GM11168 (cell line): ENCODE results near the gene HVCN1.
"Not testable (repeated sequence)": the region's sequence is repeated elsewhere in the genome, so short reads cannot be mapped to it uniquely, and the experiment has no call there.

Experiments
- in situ Hi-C: fragments of 300-500 bp; cut with MboI; formaldehyde crosslinking; loops from one replicate; pipeline ENCODE4 v1.12.0; 2022; ENCODE audit warnings: low sequenced_read_pairs; ENCODE audit not compliant: unreplicated experiment

Gene HVCN1

DNA sequence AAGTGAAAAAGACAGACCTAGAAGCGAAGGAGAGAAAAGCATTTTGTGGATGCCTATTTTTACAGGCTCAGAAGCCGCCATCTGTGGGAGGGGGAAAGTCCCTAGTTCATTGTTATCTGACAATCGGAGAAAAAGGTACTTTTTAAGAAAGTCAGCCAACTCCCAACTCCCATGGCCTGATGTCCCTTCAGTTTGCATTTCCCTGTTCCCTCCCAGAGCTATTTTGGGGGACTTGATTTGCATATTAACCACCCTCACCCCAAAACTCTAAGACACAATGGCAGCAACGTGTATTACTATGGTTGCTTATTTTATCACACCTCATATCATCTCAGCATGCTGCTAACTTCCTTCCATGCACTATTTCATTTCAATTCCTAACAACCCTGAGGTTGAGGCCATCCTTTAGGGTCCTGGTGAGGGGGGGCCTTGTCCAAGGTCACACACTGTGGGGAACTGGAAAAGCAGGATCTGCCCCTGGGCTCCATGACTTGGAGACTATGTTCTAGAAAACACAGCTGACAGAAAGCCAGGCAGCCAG, 18.7 kb downstream of the HVCN1 start:
- in situ Hi-C loops: no loop called here

DNA sequence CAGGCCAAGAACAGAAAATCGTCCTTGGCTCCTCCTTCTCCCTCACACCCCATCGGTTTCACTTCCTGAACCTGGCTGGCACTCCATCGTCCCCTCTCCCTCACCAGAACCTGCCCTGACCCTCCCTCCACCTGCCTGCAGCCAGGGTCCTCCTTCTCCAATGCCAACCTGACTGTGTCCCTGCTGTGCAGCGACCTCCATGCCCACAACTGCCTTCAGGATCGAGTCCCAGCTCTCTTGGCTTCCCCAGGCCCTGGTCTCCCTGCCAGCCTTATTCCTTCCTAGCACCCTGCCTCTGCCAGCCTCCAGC, 19.8 kb downstream of the HVCN1 start:
- in situ Hi-C loops: no loop called here

DNA sequence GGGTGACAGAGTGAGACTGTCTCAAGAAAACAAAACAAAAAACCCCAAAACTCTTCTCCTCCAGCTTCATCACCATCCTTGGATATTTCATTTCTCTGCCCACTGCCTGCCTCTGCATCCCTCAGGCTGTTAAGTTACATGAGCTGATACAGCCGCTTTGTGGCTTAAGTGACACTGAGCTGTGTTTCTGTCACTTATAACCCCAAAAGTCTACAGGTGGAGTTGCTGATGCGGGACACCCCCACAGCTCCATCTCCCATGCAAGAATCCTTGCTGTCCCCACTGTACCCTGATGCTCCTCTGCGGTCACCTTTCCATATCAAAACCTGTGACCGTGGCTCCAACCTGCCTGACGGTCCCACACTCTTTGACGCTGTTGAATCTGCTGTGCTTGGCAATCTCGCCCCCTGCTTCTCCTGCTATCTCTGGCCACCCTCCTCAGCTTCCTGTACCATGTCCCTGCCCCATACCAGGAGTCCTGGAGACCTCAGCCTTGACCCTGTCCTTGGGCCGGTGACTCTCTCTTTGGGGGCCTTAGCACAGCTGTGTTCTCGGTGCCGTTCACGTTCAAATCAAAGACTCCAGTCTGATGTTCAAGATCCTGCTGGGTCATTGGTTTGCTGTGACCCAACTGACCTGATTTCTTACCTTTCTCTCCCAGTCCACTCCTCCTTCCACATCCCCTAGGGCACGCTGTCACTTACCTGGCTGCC, 20.3 kb downstream of the HVCN1 start:
- in situ Hi-C loops: no loop called here

DNA sequence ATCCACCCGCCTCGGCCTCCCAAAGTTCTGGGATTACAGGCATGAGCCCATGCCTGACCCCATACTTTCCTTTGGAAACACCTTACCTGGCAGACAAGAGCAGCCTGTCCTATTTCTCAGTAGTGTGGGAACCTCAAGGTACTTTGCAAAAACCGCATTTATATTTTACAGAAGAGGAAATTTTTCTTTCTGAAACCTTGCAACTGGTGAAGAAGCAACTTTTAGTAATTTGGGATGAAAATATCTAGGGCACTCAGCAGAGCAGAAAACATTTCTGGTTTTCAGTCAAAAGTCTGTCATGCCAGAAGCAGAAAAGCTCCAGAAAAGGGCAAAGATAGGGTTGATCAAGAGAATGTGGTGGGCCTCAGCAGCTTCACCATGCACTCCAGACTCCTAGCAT, 21.2 kb downstream of the HVCN1 start:
- in situ Hi-C loops: no loop called here

DNA sequence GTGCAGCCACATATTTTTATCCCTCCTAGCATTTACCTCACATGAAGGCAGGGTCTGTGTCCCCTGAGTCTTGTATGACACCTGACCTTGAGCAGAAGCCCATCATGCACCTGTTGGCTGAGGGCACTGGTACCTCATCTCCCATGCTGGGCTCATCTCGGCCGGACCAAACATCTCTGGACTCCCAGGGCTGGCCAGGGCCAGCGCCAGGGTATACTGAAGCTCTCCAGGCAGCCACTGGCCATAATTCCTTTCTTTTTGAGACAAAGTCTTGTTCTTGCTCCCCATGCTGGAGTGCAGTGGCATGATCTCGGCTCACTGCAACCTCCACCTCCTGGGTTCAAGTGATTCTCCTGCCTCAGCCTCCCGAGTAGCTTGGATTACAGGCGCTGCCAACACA, 22.0 kb downstream of the HVCN1 start:
- in situ Hi-C loops: no loop called here

DNA sequence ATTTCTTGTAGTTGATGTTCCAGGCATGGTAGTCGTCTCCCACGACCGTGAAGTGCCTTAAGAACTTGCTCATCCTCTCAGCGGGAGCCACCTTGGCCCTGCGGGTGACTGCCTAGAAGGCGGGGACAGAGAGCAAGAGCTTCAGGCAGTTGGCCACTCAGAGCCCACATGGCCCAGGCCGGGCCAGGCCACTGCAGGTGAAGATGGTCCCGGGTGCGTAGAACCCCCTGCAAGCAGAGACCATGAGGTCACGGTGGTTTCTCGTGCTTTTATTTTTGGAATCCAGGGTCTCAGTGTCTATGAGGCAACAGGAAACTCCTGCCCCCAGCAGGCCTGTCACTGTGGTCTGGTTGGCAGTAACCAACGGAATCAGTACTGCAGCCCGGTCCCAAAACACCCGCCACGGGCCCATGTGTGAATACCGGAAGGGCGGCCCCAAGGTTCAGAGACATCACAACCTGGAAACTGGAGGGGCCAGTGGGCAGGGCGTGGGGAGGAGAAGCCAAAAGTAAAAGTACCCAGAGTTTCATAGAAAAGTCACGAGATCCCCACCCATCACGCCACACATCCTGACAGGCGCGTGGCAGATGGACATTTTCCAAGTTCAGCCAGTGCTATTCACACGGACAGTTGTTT, 27.5 kb downstream of the HVCN1 start:
- in situ Hi-C loops: no loop called here

DNA sequence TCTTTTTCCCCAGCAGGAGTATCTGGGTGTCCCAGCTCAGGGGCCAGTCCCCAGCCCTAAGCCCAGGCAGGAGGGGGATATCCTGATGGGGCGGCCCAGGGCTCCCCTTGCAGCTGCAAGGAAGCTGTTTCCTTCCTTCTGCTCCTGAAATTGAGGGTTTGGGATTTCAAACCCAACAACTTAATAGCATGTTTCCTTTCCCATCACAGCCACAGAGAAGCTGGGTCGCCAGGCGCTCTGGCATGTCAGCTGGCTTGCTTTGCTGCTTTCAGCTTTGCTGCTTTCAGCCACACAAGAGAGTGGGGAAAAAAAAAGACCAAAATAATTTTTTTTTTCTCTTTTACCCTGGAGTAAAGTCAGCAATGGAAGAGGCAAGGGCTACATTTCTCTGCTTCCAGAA, 30.0 kb downstream of the HVCN1 start:
- in situ Hi-C loops: no loop called here

DNA sequence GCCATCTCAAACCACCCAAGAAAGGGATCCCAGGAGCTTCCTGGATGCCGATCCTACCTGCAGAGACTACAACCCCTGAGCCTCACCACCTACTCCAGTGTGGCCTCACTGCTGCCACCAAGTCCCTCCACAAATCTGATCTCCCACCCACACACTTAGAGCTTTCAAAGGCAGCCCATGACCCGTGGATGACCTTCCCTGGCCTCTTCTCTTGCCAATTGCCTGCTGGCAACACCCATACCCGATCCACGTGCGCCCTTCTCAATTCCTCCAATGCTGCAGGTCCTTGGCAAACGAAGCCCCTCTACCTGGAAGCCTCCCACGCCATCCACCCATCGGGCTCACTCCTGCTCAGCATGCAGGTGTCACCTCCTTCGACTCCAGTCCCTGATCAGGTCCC, 30.7 kb downstream of the HVCN1 start:
- in situ Hi-C loops: no loop called here

DNA sequence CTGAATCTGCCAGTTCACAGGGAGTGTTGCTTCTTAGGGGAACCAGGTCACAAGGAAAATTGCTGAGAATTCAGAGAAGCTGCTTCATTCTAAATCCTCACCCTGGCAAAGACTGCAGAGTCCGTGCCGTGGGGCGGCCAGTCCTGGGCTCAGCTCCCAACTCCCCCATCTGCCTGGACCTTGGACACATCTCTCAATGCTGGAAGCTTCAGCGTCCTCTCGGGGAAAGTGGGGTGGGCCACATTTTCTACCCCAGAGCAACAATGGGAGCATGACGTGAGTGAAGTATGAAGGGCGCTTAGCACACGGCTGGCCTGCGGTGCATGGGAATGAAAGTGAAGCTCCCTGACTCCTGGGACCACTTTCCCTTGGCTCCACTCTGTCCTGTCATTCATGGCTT, 31.2 kb downstream of the HVCN1 start:
- in situ Hi-C loops: no loop called here

DNA sequence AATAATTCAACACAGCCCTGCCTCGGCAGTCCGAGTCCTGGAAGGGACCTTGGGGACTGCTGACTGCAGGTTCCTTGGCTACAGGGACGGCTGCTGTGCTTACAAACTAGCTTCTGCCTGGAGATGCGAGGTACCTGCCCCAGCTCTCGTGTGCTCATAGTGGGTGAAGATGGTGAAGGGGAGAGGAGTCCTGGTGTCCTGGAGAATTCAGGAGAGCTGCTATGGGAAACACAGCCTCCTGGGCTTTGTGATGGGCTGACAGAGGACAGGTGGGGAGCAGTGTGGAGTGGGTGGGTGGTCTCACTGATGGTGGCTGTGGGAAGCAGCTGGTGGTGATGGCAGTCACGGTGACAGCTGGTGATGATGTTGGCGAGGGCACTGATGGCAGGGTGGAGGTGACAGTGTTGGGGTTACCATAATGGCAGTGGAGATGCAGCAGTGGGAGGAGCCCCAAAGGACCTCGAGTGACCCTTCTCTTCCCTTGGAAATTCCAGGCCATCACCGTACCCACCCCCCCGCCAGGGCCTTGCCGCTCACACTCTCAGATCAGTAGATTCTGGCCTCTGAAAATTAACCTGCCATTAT, 32.8 kb downstream of the HVCN1 start:
- in situ Hi-C loops: no loop called here

DNA sequence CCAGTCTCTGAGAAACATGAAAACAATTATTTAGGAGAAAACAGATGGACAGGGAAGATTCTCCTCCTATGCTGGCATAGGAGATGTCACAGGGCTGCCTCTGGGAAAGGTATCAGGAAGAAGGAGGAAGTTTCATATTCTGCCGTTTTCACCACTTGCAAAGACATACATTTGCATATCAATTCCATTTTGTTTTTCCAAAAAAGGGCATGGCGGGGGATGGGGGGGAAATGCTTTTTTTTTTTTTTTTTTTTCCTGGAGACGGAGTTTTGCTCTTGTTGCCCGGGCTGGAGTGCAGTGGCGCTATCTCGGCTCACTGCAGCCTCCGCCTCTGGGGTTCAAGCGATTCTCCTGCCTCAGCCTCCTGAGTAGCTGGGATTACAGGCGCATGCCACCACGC, 34.7 kb downstream of the HVCN1 start:
- in situ Hi-C loops: not testable (repeated sequence)

DNA sequence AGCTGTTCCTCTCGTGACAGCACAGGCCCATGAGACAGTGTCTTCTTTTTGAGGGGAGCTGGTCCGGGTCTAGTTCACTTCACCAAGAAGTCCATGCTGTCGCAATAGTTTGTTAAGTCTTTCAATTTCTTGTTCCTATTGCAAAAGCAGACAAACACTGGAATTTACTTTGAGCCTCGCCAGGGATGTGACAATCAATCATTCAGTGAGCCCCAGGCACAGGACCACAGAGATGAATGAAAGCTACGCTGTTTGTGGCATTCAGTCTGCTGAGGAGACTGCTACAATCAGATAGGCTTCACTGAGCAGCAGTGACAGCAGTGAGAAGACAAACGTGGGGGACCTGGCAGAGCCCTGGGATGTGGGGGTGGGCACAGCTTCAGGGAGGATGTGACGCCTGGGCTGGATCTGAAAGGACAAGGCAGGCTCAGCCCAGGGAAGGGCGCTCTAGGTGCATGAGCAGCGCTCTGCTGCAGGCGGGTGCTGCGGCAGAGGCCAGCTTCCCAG, 39.5 kb downstream of the HVCN1 start:
- in situ Hi-C loops: no loop called here

DNA sequence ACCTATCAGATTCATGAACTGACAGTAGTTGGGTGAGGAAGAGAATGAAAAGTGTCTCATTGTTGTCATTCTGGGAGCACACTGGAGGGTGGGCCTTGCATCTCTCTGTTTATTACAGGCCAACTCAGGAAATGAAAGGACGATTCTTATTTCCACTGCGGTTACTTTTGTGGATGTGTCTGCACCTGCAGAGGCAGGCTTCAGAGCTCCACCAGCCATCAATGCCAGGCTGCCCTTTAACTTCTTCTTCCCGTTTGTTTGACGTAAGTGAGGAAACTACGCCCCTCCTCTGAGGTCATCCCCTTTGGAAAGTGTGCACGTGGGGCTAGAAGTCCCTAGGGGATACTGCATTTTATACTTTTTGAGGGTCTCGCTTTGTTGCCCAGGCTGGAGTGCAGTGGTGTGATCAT, 41.3 kb downstream of the HVCN1 start:
- in situ Hi-C loops: no loop called here

DNA sequence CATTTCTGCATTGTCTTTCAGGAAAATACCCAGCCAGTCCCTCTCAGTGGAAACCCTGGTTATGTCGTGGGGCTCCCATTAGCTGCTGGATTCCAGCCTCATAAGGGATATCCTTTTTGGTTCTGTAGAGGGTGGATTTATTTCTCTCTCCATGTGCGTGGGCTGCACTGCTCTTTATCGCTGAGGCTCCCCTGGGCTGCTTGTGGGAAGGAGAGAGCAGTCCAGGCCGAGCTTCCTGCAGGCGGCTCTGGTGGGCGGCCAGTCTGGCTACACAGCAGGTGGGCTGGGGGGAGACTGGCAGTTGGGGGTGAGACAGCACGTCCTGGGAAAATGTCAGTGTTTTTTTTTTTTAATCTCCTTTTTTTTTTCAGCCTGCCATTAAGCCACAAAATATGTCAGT, 47.4 kb downstream of the HVCN1 start:
- in situ Hi-C loops: no loop called here

DNA sequence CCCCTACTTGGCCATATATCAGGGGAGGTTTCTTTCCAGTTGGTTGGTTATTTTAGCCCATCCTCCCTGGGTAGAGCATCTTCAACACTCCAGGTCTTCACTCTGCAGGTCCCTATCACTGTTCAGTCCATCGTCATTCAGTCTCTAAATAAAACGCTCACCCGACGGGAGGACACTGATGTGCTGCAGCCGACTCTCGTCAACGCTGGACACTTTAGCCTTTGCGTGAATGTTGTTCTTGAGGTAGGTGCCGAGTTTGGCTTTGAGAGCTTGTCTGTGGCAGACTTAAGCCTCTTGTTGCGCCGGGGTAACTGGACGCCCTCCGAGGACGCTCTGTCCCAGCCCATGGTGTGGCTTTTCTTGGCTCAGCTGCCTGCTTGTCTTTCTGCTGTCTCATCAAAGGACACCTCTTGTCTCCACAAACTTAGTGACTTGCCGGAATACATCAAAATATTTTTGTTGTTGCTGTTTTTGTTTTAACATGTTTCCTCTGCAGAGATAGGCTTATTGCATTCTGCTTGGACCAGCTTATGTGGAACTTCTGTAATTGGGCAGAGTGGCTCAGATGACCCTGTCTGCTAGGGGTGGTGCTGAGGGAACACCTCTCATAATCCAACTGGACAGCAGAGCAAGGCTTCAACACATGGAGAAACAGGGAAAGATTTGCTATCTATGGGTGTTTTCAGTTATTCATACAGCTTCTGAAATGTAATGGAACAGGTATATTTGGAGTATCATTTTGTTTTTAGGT, 48.5 kb downstream of the HVCN1 start:
- in situ Hi-C loops: no loop called here

DNA sequence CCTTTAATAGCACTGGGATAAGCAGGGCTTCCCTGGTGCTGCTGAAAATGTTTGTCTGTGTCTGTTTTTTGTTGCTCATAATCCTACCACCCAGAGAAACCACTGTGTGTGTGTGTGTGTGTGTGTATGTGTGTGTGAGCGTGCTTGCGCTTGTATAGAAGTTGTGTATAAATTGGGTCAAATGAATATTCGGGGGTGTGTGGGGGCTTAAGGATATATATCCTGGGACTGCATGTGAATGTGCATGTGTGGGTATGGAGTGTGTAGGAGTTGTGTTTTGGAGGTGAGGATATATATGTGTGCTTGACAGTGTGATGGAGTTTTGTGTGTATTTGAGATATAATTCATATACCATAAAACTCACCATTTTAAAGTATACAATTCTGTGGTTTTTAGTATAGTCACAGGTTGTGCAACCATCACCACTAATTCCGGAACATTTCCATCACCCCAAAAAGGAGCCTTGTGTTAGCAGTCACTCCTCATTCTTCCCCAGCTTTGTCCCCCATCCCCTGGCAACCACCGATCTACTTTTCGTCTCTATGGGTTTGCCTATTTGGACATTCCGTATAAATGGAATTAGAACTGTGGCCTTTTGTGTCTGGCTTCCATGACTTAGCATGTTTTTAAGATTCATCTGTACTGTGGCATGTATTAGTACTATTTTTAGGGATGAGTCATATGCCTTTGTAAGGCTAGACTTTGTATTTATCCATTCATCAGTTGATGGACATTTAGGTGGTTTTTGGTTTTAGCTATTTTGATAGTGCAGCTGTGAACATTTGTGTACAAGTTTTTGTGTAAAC, 49.4 kb downstream of the HVCN1 start:
- in situ Hi-C loops: no loop called here

DNA sequence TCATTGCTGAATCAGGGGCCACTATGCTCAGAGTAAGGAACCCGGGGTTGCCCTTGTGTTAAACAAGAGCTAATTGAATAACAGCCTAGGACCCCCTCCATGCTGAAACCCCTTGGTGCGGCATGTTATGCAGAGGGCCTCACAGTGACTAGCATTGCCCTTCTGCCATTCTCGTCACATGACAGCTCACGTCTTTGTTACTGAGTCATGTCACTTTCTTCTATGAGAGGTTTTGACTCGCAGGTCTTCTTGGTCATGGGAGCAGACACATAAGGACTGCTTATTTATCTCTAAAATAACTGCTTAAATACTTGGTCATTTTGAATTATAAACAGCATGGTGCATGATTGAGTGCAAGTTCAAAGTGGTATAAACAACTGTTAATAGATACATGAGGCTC, 50.1 kb downstream of the HVCN1 start:
- in situ Hi-C loops: no loop called here

DNA sequence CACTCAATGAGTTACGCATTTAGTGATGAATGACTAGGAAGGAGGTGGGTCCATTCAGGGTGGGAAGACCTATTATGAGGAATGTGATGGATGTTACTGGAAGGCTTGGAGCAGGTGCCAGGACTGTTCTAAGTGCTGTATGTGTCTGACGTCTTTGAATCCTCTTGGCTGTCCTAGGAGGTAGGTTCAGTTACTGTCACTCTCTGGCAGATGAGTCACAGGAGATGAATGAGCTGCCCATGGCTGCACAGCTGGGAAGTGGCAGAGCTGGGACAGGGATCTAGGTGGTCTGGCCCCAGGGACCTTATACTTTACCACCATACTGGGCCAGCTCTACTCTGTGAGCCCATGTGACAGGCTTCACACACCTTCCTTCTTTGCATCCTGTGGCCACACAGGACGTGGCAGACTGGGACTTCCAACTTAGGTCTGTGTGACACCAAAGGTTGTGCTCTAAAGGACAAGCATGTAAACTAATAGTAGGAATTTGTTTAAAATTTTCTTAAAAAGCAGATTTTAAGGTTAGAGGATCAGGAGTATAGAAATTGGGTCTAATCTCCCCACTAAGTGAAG, 51.0 kb downstream of the HVCN1 start:
- in situ Hi-C loops: no loop called here

DNA sequence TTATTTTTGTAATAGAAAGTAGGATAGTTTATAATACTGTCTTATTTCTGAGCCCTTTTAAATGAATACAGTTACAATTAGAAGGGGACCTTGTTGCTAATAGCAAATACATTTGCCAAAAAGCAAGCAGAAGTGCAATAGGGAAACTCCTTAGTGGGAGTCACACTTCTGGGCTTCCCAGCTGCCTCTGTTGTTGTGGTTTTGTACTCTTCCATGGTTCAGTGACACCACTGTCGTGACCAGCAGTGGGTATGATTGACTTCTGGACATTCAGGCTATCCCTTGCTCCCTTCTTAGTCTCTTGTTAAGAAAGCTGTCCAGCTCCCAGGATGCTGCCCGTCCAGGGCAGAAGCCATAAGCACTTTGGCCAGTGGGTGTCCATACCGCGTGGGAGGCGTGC, 52.4 kb downstream of the HVCN1 start:
- in situ Hi-C loops: no loop called here

DNA sequence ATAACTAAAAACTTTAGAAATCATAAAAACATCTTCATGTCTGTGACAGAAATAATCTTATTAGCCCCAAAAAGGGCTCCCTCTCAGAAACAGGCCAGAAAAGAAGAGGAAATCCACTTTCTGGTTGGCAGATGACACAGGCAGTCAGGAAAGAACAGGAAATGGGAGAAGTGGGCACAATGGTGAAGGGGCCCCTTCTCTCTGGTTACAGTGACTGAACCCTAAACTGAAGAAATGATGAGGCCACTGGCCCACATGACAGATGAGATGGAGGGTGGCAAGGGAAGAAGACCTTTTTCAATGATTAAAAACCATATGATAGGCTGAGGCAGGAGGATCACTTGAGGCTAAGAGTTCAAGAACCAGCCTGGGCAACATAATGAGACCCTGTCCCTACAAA, 53.9 kb downstream of the HVCN1 start:
- in situ Hi-C loops: no loop called here
